ENCODE data around the gene GATA2. TPM values are rescaled to one million over a fixed set of nuclear protein-coding genes. Genes with fewer than 3 reads are reported as not detected.

The GATA2 gene
- polyA plus RNA-seq, 3 donors = 0.07 to 0.36 TPM; not detected in 1

DNA sequence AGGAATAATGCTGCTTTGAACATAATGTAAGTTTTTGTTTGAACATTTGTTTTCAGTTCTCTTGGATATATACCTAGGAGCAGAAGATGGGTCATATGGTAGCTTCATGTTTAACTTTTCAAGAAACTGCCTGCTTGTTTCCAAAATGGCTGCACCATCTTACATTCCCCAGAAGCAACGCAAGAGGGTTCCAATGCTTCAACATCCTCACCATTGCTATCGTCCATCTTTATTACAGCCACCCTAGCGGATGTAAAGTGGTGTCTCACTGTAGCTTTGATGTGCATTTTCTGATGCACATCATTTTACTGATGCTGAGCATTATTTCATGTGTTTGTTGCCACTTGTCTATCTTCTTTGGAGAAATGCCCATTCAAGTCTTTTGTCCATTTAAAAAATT lies 46.4 kb upstream of the GATA2 start:
- H4K20me1 ChIP-seq (ENCODE audit: insufficient read depth, low read length) = no peaks in the 10 kb centered on the region
- Mint-ChIP-seq H3K9me3 (peaks cover 6 to 22% (median 12%) of the 10 kb centered on the region in 7 donors), H3K27me3 (ENCODE audit: low read depth in 3 of 3) (peaks cover 0 to 3% (median 2%) of the 10 kb centered on the region in 3 donors), H3K4me3 (no peak overlapping the region), H3K36me3 (no peaks in the 10 kb centered on the region), H3K27ac (no peak overlapping the region), H3K4me1 (no peaks in the 10 kb centered on the region)
- H3K4me1 ChIP-seq (ENCODE audit: control insufficient read depth in 1 of 2, insufficient read depth in 2 of 2, low read length in 2 of 2) = no peaks in the 10 kb centered on the region
- no peaks in the 10 kb centered on the region for H3K79me2 ChIP-seq (ENCODE audit: insufficient read depth, low read length)
- no peak overlapping the region for H3K9ac ChIP-seq (ENCODE audit: insufficient read depth, low read length, poor library complexity, severe bottlenecking)
- no peak overlapping the region for H3K4me2 ChIP-seq (replicated peaks; ENCODE audit: extremely low read depth, low read length, poor library complexity, severe bottlenecking)
- TF ChIP-seq CTCF (IDR thresholded peaks at IDR 0.05) = no peak
- no peak for DNase-seq
- H3K36me3 ChIP-seq (replicated peaks in 1 of 2; ENCODE audit: control insufficient read depth in 1 of 2, insufficient read depth in 2 of 2, low read length in 2 of 2) = no peaks in the 10 kb centered on the region
- 100% methylated on average over 1 of the region's 3 CpGs for WGBS (ENCODE audit: insufficient coverage)
- intact Hi-C loops (cut with micrococcal nuclease) = no loop called here
- no peak overlapping the region for H2AFZ ChIP-seq (ENCODE audit: insufficient read depth, low read depth, low read length, poor library complexity, severe bottlenecking)
- H3K27me3 ChIP-seq (ENCODE audit: control insufficient read depth in 2 of 2, insufficient read depth in 2 of 2, low read length in 2 of 2) = no peaks in the 10 kb centered on the region
- no peak overlapping the region for H3K4me3 ChIP-seq (replicated peaks in 1 of 3; ENCODE audit: low read depth in 2 of 3, low read length in 3 of 3)
- no peak overlapping the region for H3K27ac ChIP-seq (ENCODE audit: low read depth in 1 of 2, low read length in 2 of 2)
- peaks cover 3 to 5% of the 10 kb centered on the region in 2 donors for H3K9me3 ChIP-seq (replicated peaks in 1 of 2; ENCODE audit: control insufficient read depth in 1 of 2, insufficient read depth in 1 of 2, low read length in 2 of 2)

GRCh38 chr3:128537091-128537703 lies 44.2 kb upstream of the GATA2 start:
- intact Hi-C loops (cut with micrococcal nuclease) = no loop called here
- H3K36me3 ChIP-seq (replicated peaks in 1 of 2; ENCODE audit: control insufficient read depth in 1 of 2, insufficient read depth in 2 of 2, low read length in 2 of 2) = no peaks in the 10 kb centered on the region
- WGBS (ENCODE audit: insufficient coverage) = 83% methylated on average over 1 of the region's 4 CpGs
- Mint-ChIP-seq H3K27me3 (ENCODE audit: low read depth in 3 of 3) (peaks cover 0 to 5% (median 2%) of the 10 kb centered on the region in 3 donors), H3K27ac (no peak overlapping the region), H3K4me3 (no peak overlapping the region), H3K4me1 (peaks cover 13% of the 10 kb centered on the region), H3K9me3 (peaks cover 0 to 9% (median 2%) of the 10 kb centered on the region in 7 donors), H3K36me3 (peaks cover 0 to 3% of the 10 kb centered on the region in 2 donors)
- no peak for TF ChIP-seq CTCF (IDR thresholded peaks at IDR 0.05)
- no peaks in the 10 kb centered on the region for H4K20me1 ChIP-seq (ENCODE audit: insufficient read depth, low read length)
- no peaks in the 10 kb centered on the region for H3K9me3 ChIP-seq (replicated peaks in 1 of 2; ENCODE audit: control insufficient read depth in 1 of 2, insufficient read depth in 1 of 2, low read length in 2 of 2)
- DNase-seq = no peak
- no peak overlapping the region for H2AFZ ChIP-seq (ENCODE audit: insufficient read depth, low read depth, low read length, poor library complexity, severe bottlenecking)
- H3K9ac ChIP-seq (ENCODE audit: insufficient read depth, low read length, poor library complexity, severe bottlenecking) = no peak overlapping the region
- H3K27me3 ChIP-seq (ENCODE audit: control insufficient read depth in 2 of 2, insufficient read depth in 2 of 2, low read length in 2 of 2) = no peaks in the 10 kb centered on the region
- H3K4me1 ChIP-seq (ENCODE audit: control insufficient read depth in 1 of 2, insufficient read depth in 2 of 2, low read length in 2 of 2) = peaks cover 5 to 7% of the 10 kb centered on the region in 2 donors
- H3K79me2 ChIP-seq (ENCODE audit: insufficient read depth, low read length) = no peaks in the 10 kb centered on the region
- H3K4me3 ChIP-seq (replicated peaks in 1 of 3; ENCODE audit: low read depth in 2 of 3, low read length in 3 of 3) = no peak overlapping the region
- no peak overlapping the region for H3K27ac ChIP-seq (ENCODE audit: low read depth in 1 of 2, low read length in 2 of 2)
- H3K4me2 ChIP-seq (replicated peaks; ENCODE audit: extremely low read depth, low read length, poor library complexity, severe bottlenecking) = no peak overlapping the region

Measured in CD14-positive monocyte (primary cell).